Neural progenitor cell (in vitro differentiated cells): ENCODE data around the gene DPH3. TPM values are rescaled to one million over a fixed set of nuclear protein-coding genes. Genes with fewer than 3 reads are reported as not detected.
A peak's percentile ranks its signal among the peaks of the same experiment; 100 is the strongest.

Source experiments
- DNase-seq: peaks from one replicate; pipeline ENCODE4 v3.0.0-alpha.2; 2016; ENCODE audit warnings: low spot score
- H2AFZ ChIP-seq: fragments of 200-600 bp; sonication (generic); replicated peaks from 2 replicates; pipeline ENCODE4 v1.6.1; 2016; ENCODE audit warnings: antibody characterized with exemption
- H3F3A ChIP-seq: fragments of 200-600 bp; sonication (generic); 2 replicates; pipeline ENCODE4 v1.6.1; 2016; ENCODE audit warnings: antibody characterized with exemption, low read depth
- H3K27ac ChIP-seq: fragments of 200-600 bp; sonication (generic); 2 replicates; pipeline ENCODE4 v1.5.1; 2016; ENCODE audit warnings: mild to moderate bottlenecking
- H3K27me3 ChIP-seq: fragments of 200-600 bp; sonication (generic); 2 replicates; pipeline ENCODE4 v1.6.1; 2016; ENCODE audit warnings: mild to moderate bottlenecking, moderate library complexity
- H3K36me3 ChIP-seq: fragments of 200-600 bp; sonication (generic); 2 replicates; pipeline ENCODE4 v1.5.1; 2016
- H3K4me1 ChIP-seq: fragments of 200-600 bp; sonication (generic); 2 replicates; pipeline ENCODE4 v1.6.1; 2016; ENCODE audit warnings: mixed run types
- H3K4me2 ChIP-seq: fragments of 200-600 bp; sonication (generic); 2 replicates; pipeline ENCODE4 v1.6.1; 2016
- H3K4me3 ChIP-seq: fragments of 200-600 bp; sonication (generic); 2 replicates; pipeline ENCODE4 v1.5.1; 2016
- H3K79me2 ChIP-seq: fragments of 200-600 bp; sonication (generic); 2 replicates; pipeline ENCODE4 v1.6.1; 2016; ENCODE audit warnings: low read depth
- H3K9ac ChIP-seq: fragments of 200-600 bp; sonication (generic); 2 replicates; pipeline ENCODE4 v1.6.1; 2016
- H3K9me3 ChIP-seq: fragments of 200-600 bp; sonication (generic); 2 replicates; pipeline ENCODE4 v1.5.1; 2016; ENCODE audit warnings: low read depth
- H4K20me1 ChIP-seq: fragments of 200-600 bp; sonication (generic); 2 replicates; pipeline ENCODE4 v1.6.1; 2016; ENCODE audit warnings: low read depth
- H3K27ac Mint-ChIP-seq: 3 replicates; pipeline ENCODE4 v1.8.0; 2021; ENCODE audit warnings: mixed read lengths
- H3K27me3 Mint-ChIP-seq: 2 replicates; pipeline ENCODE4 v1.8.0; 2022; ENCODE audit warnings: low read depth, mild to moderate bottlenecking, inconsistent platforms, moderate library complexity, mixed read lengths; ENCODE audit not compliant: insufficient read depth
- H3K36me3 Mint-ChIP-seq: 3 replicates; pipeline ENCODE4 v1.8.0; 2021; ENCODE audit warnings: mixed read lengths
- H3K4me1 Mint-ChIP-seq: 3 replicates; pipeline ENCODE4 v1.8.0; 2021; ENCODE audit warnings: mixed read lengths
- H3K4me3 Mint-ChIP-seq: 3 replicates; pipeline ENCODE4 v1.8.0; 2021; ENCODE audit warnings: mild to moderate bottlenecking, moderate library complexity, mixed read lengths
- H3K9me3 Mint-ChIP-seq: 3 replicates; pipeline ENCODE4 v1.8.0; 2020; ENCODE audit warnings: mixed read lengths
- CTCF ChIP-seq: fragments of 200-600 bp; sonication (generic); IDR thresholded peaks from 2 replicates; pipeline ENCODE4 v1.5.1; 2017; ENCODE audit warnings: antibody characterized with exemption, mild to moderate bottlenecking
- EZH2 ChIP-seq: fragments of 200-600 bp; sonication (generic); IDR thresholded peaks from 2 replicates; pipeline ENCODE4 v1.6.1; 2017; ENCODE audit warnings: antibody characterized with exemption, mild to moderate bottlenecking, moderate library complexity
- EZH2phosphoT487 ChIP-seq: fragments of 200-600 bp; sonication (generic); IDR thresholded peaks from 2 replicates; pipeline ENCODE4 v1.6.1; 2017; ENCODE audit warnings: antibody characterized with exemption
- total RNA-seq: library from RNA; depleted of rRNA; stranded (reverse); fragments of >200 nt; gene quantifications from 2 replicates; pipeline ENCODE4 v1.2.3, GENCODE V29; 2015; ENCODE audit warnings: low replicate concordance

The DPH3 gene
- total RNA-seq, 1 donor from 2014 or later, result 31.2 TPM

GRCh38 chr3:16241225-16241624 is 23.5 kb downstream of the DPH3 start:
- no peak for DNase-seq
- no peak overlapping the region for H3K27ac Mint-ChIP-seq
- no peaks in the 10 kb centered on the region for H3K9me3 ChIP-seq

GRCh38 chr3:16240229-16241023 is 24.3 kb downstream of the DPH3 start:
- Histone ChIP-seq H3K4me1 (no peaks in the 10 kb centered on the region), H3K79me2 (no peaks in the 10 kb centered on the region), H3K27ac (no peak overlapping the region), H3K9ac (no peak overlapping the region), H3K4me2 (peak overlapping the region; percentile 16), H3K9me3 (no peaks in the 10 kb centered on the region), H3K4me3 (no peak overlapping the region), H3K36me3 (no peaks in the 10 kb centered on the region), H4K20me1 (no peaks in the 10 kb centered on the region), H2AFZ (no peak overlapping the region), H3F3A (no peaks in the 10 kb centered on the region), H3K27me3 (no peaks in the 10 kb centered on the region)
- Mint-ChIP-seq H3K4me1 (no peaks in the 10 kb centered on the region), H3K9me3 (no peaks in the 10 kb centered on the region), H3K36me3 (no peaks in the 10 kb centered on the region), H3K27ac (no peak overlapping the region), H3K27me3 (no peaks in the 10 kb centered on the region), H3K4me3 (no peak overlapping the region)
- no peak for TF ChIP-seq CTCF
- TF ChIP-seq EZH2phosphoT487, result no peak
- no peak for TF ChIP-seq EZH2
- DNase-seq, result no peak

More at GRCh38 chr3:16241225-16241624, 23.5 kb downstream of the DPH3 start:
- H3K27ac ChIP-seq, result no peak overlapping the region
- no peaks in the 10 kb centered on the region for H3K27me3 ChIP-seq
- H4K20me1 ChIP-seq, result no peaks in the 10 kb centered on the region
- H2AFZ ChIP-seq, result no peak overlapping the region
- no peaks in the 10 kb centered on the region for H3F3A ChIP-seq
- TF ChIP-seq EZH2, result no peak
- TF ChIP-seq CTCF, result no peak
- no peak for TF ChIP-seq EZH2phosphoT487
- H3K4me2 ChIP-seq, result no peak overlapping the region
- H3K36me3 ChIP-seq, result no peaks in the 10 kb centered on the region
- no peak overlapping the region for H3K4me3 ChIP-seq
- Mint-ChIP-seq H3K9me3 (no peaks in the 10 kb centered on the region), H3K4me1 (no peaks in the 10 kb centered on the region), H3K36me3 (no peaks in the 10 kb centered on the region), H3K27me3 (no peaks in the 10 kb centered on the region), H3K4me3 (no peak overlapping the region)
- H3K79me2 ChIP-seq, result no peaks in the 10 kb centered on the region
- no peaks in the 10 kb centered on the region for H3K4me1 ChIP-seq
- H3K9ac ChIP-seq, result no peak overlapping the region

- H3K27ac ChIP-seq, result no peak overlapping the region
- no peak overlapping the region for H2AFZ ChIP-seq
- no peaks in the 10 kb centered on the region for H3K27me3 ChIP-seq
- no peaks in the 10 kb centered on the region for H3K4me1 ChIP-seq
- no peak overlapping the region for H3K27ac Mint-ChIP-seq
- H3K4me3 ChIP-seq, result no peak overlapping the region
- H3K4me2 ChIP-seq, result peak overlapping the region; percentile 16
- H3K36me3 Mint-ChIP-seq, result no peaks in the 10 kb centered on the region
- no peaks in the 10 kb centered on the region for H3F3A ChIP-seq
- DNase-seq, result peak; percentile 34
- H3K9ac ChIP-seq, result no peak overlapping the region
- H3K9me3 Mint-ChIP-seq, result no peaks in the 10 kb centered on the region
- no peaks in the 10 kb centered on the region for H3K27me3 Mint-ChIP-seq
- no peaks in the 10 kb centered on the region for H3K79me2 ChIP-seq
- H3K9me3 ChIP-seq, result no peaks in the 10 kb centered on the region
- H4K20me1 ChIP-seq, result no peaks in the 10 kb centered on the region
- no peak for TF ChIP-seq EZH2phosphoT487
- TF ChIP-seq CTCF, result no peak
- TF ChIP-seq EZH2, result no peak
- no peak overlapping the region for H3K4me3 Mint-ChIP-seq
- H3K36me3 ChIP-seq, result no peaks in the 10 kb centered on the region
- no peaks in the 10 kb centered on the region for H3K4me1 Mint-ChIP-seq
Observed at GRCh38 chr3:16239780-16240179, 25.0 kb downstream of the DPH3 start.
